Vagina (tissue), 2 donors: ENCODE measurements around the gene MFF. TPM values are rescaled to one million over a fixed set of nuclear protein-coding genes. Genes with fewer than 3 reads are reported as not detected.

Source experiments
- DNase-seq, 2 donors: peaks; one replicate each; pipeline ENCODE4 v3.0.0-alpha.2; 2017; ENCODE audit errors: extremely low spot score in 2 of 2
- H3K27ac ChIP-seq: fragments of 200-600 bp; sonication (generic); one replicate; pipeline ENCODE4 v1.5.1; 2019
- H3K27me3 ChIP-seq: fragments of 200-600 bp; sonication (generic); one replicate; pipeline ENCODE4 v1.5.1; 2019
- H3K36me3 ChIP-seq, 2 donors: fragments of 200-600 bp; sonication (generic); one replicate each; pipeline ENCODE4 v1.5.1; 2017 to 2019
- H3K4me1 ChIP-seq: fragments of 200-600 bp; sonication (generic); one replicate; pipeline ENCODE4 v1.5.1; 2019
- H3K4me3 ChIP-seq, 2 donors: fragments of 200-600 bp; sonication (generic); 1 replicate in 1 of 2; 2 replicates in 1 of 2; pipeline ENCODE4 v1.5.1; 2016 to 2019
- H3K9me3 ChIP-seq: fragments of 200-600 bp; sonication (generic); one replicate; pipeline ENCODE4 v1.5.1; 2019
- CTCF ChIP-seq, 3 experiments: fragments of 450-650 bp in 2 of 3; fragments of 200-600 bp in 1 of 3; sonication (generic) in 1 of 3; IDR thresholded peaks; one replicate each; pipeline ENCODE4 v1.5.1; 2017 to 2019; ENCODE audit warnings: antibody characterized with exemption in 3 of 3, mild to moderate bottlenecking in 2 of 3, moderate library complexity in 2 of 3
- POLR2A ChIP-seq, 2 donors: fragments of 450-650 bp; IDR thresholded peaks; one replicate each; pipeline ENCODE4 v1.6.1; 2017; ENCODE audit warnings: antibody characterized with exemption in 2 of 2, mild to moderate bottlenecking in 2 of 2, moderate library complexity in 2 of 2
- POLR2AphosphoS5 ChIP-seq, 2 donors: sonication (generic); formaldehyde crosslinking; IDR thresholded peaks; one replicate each; pipeline ENCODE4 v1.9.0; 2017; ENCODE audit warnings: antibody characterized with exemption in 2 of 2, mild to moderate bottlenecking in 2 of 2, low read depth in 1 of 2; ENCODE audit not compliant: insufficient read depth in 1 of 2
- intact Hi-C: fragments of 100-400 bp; cut with DNase I; formaldehyde crosslinking; loops from one replicate; pipeline ENCODE4 v1.15.1; 2023
- total RNA-seq: library from RNA; depleted of rRNA; stranded (reverse); fragments of >200 nt; gene quantifications from one replicate; pipeline ENCODE4 v1.2.3, GENCODE V29; 2016

Gene MFF
- total RNA-seq, 1 donor from 2014 or later = 109 TPM

- no peaks in the 10 kb centered on the region for H3K9me3 ChIP-seq
- DNase-seq = no peak
- intact Hi-C loops = no loop called here
These were observed 79.7 kb downstream of the MFF start for GRCh38 chr2:227404585-227405271.

GRCh38 chr2:227406177-227407031 is 81.4 kb downstream of the MFF start:
- intact Hi-C loops = no loop called here
- peaks cover 18% of the 10 kb centered on the region for H3K4me1 ChIP-seq
- no peak for DNase-seq
- no peaks in the 10 kb centered on the region for H3K27me3 ChIP-seq
- H3K9me3 ChIP-seq = no peaks in the 10 kb centered on the region
- H3K27ac ChIP-seq = peak overlapping the region; percentile 39
- TF ChIP-seq CTCF (IDR thresholded peaks at IDR 0.05) = peak; percentile 3 to 44 (median 32)
- peak in 1 of 2 donors; percentile 74 for TF ChIP-seq POLR2AphosphoS5 (IDR thresholded peaks at IDR 0.05; ENCODE audit: insufficient read depth in 1 of 2, low read depth in 1 of 2)
- no peak for TF ChIP-seq POLR2A (IDR thresholded peaks at IDR 0.05)
- no peak overlapping the region for H3K4me3 ChIP-seq
- no peaks in the 10 kb centered on the region for H3K36me3 ChIP-seq

More at GRCh38 chr2:227404585-227405271, 79.7 kb downstream of the MFF start:
- no peak overlapping the region for H3K4me3 ChIP-seq
- H3K4me1 ChIP-seq = peaks cover 18% of the 10 kb centered on the region
- H3K27me3 ChIP-seq = no peaks in the 10 kb centered on the region
- H3K36me3 ChIP-seq = no peaks in the 10 kb centered on the region
- TF ChIP-seq POLR2AphosphoS5 (IDR thresholded peaks at IDR 0.05; ENCODE audit: insufficient read depth in 1 of 2, low read depth in 1 of 2) = no peak
- no peak for TF ChIP-seq CTCF (IDR thresholded peaks at IDR 0.05)
- TF ChIP-seq POLR2A (IDR thresholded peaks at IDR 0.05) = no peak
- H3K27ac ChIP-seq = no peak overlapping the region

Other genes starting within 250 kb of the MFF start
- 2.5 TPM for gene COL4A4, start 161.0 kb upstream of the MFF start, total RNA-seq
- 1.5 TPM for gene COL4A3, start 160.6 kb upstream of the MFF start, total RNA-seq
- gene TM4SF20, start 54.1 kb downstream of the MFF start, total RNA-seq = not detected
- not detected for gene SCYGR1, start 62.7 kb downstream of the MFF start, total RNA-seq
- gene AGFG1, start 146.9 kb downstream of the MFF start, total RNA-seq = 53.3 TPM